ENCODE results near the gene RPS10.
"Not testable (repeated sequence)": the region's sequence is repeated elsewhere in the genome, so short reads cannot be mapped to it uniquely, and the experiment has no call there.

Gene RPS10

GRCh38 chr6:34418367-34418766 lies 7.5 kb downstream of the RPS10 start:
- peaks cover 94% of the 10 kb centered on the region for H3K36me3 ChIP-seq
- H3K27ac ChIP-seq = no peak overlapping the region; the same call in 1 of the 2 replicates
- DNase-seq = no peak
- TF ChIP-seq, protein P1, sequence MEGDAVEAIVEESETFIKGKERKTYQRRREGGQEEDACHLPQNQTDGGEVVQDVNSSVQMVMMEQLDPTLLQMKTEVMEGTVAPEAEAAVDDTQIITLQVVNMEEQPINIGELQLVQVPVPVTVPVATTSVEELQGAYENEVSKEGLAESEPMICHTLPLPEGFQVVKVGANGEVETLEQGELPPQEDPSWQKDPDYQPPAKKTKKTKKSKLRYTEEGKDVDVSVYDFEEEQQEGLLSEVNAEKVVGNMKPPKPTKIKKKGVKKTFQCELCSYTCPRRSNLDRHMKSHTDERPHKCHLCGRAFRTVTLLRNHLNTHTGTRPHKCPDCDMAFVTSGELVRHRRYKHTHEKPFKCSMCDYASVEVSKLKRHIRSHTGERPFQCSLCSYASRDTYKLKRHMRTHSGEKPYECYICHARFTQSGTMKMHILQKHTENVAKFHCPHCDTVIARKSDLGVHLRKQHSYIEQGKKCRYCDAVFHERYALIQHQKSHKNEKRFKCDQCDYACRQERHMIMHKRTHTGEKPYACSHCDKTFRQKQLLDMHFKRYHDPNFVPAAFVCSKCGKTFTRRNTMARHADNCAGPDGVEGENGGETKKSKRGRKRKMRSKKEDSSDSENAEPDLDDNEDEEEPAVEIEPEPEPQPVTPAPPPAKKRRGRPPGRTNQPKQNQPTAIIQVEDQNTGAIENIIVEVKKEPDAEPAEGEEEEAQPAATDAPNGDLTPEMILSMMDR (IDR thresholded peaks at IDR 0.05; ENCODE audit: low read depth, low read length) = no peak
- no peaks in the 10 kb centered on the region for H3K9me3 ChIP-seq (ENCODE audit: severe bottlenecking)
- H3K4me3 ChIP-seq (ENCODE audit: low read depth, low read length) = no peak overlapping the region
- H3K27me3 ChIP-seq (ENCODE audit: insufficient read depth, low read depth, severe bottlenecking) = no peaks in the 10 kb centered on the region

- Histone ChIP-seq H3K36me3 (peaks cover 89% of the 10 kb centered on the region), H3K9me3 (ENCODE audit: severe bottlenecking) (no peaks in the 10 kb centered on the region), H3K4me3 (ENCODE audit: low read depth, low read length) (no peak overlapping the region), H3K27me3 (ENCODE audit: insufficient read depth, low read depth, severe bottlenecking) (no peaks in the 10 kb centered on the region), H3K27ac (no peak overlapping the region)
- TF ChIP-seq, protein P1 (IDR thresholded peaks at IDR 0.05; ENCODE audit: low read depth, low read length) = no peak
- DNase-seq = no peak
These were observed 8.9 kb downstream of the RPS10 start for GRCh38 chr6:34416877-34417371.

- H3K4me3 ChIP-seq (ENCODE audit: low read depth, low read length) = no peak overlapping the region
- DNase-seq = peak; percentile 56
- TF ChIP-seq, protein P1 (IDR thresholded peaks at IDR 0.05; ENCODE audit: low read depth, low read length) = peak; percentile 70
- H3K36me3 ChIP-seq = peaks cover 84% of the 10 kb centered on the region
- H3K9me3 ChIP-seq (ENCODE audit: severe bottlenecking) = no peaks in the 10 kb centered on the region
- no peaks in the 10 kb centered on the region for H3K27me3 ChIP-seq (ENCODE audit: insufficient read depth, low read depth, severe bottlenecking)
- H3K27ac ChIP-seq = no peak overlapping the region
These were observed 10.6 kb downstream of the RPS10 start for GRCh38 chr6:34414999-34415858.

GRCh38 chr6:34412643-34413214 lies 13.1 kb downstream of the RPS10 start:
- DNase-seq = no peak
- TF ChIP-seq, protein P1 (IDR thresholded peaks at IDR 0.05; ENCODE audit: low read depth, low read length) = no peak
- no peak overlapping the region for H3K4me3 ChIP-seq (ENCODE audit: low read depth, low read length)
- no peaks in the 10 kb centered on the region for H3K27me3 ChIP-seq (ENCODE audit: insufficient read depth, low read depth, severe bottlenecking)
- H3K27ac ChIP-seq = no peak overlapping the region
- no peaks in the 10 kb centered on the region for H3K9me3 ChIP-seq (ENCODE audit: severe bottlenecking)
- peaks cover 59% of the 10 kb centered on the region for H3K36me3 ChIP-seq

- H3K27ac ChIP-seq = no peak overlapping the region
- no peak overlapping the region for H3K4me3 ChIP-seq (ENCODE audit: low read depth, low read length)
- no peak for DNase-seq
- no peaks in the 10 kb centered on the region for H3K9me3 ChIP-seq (ENCODE audit: severe bottlenecking)
- H3K36me3 ChIP-seq = peaks cover 52% of the 10 kb centered on the region
- no peaks in the 10 kb centered on the region for H3K27me3 ChIP-seq (ENCODE audit: insufficient read depth, low read depth, severe bottlenecking)
- TF ChIP-seq, protein P1 (IDR thresholded peaks at IDR 0.05; ENCODE audit: low read depth, low read length) = no peak
These were observed 13.9 kb downstream of the RPS10 start for GRCh38 chr6:34412016-34412415.

GRCh38 chr6:34407915-34408314 lies 18.0 kb downstream of the RPS10 start:
- peaks cover 20% of the 10 kb centered on the region for H3K36me3 ChIP-seq
- H3K27ac ChIP-seq; H3K4me3 ChIP-seq (ENCODE audit: low read depth, low read length); H3K9me3 ChIP-seq (ENCODE audit: severe bottlenecking); H3K27me3 ChIP-seq (ENCODE audit: insufficient read depth, low read depth, severe bottlenecking); DNase-seq: not testable (repeated sequence)

Measured in WERI-Rb-1 (cell line).